A673 (cell line): ENCODE data around the gene NEO1. TPM values are rescaled to one million over a fixed set of nuclear protein-coding genes. Genes with fewer than 3 reads are reported as not detected.

Source experiments
- BruUV-seq: library from RNA; stranded (reverse); fragments of 400-500 nt; replicated peaks from 2 replicates; lab custom pipeline; 2021; lab: Mats Ljungman, UMichigan
- CTCF ChIA-PET: fragments of 300-600 bp; sonication (Branson Sonifier 250); formaldehyde crosslinking; loops from one replicate; lab custom pipeline; 2022; ENCODE audit warnings: antibody characterized with exemption; lab: Charles Lee
- POLR2A ChIA-PET: fragments of 300-600 bp; sonication (Branson Sonifier 250); formaldehyde crosslinking; loops from one replicate; lab custom pipeline; 2022; ENCODE audit warnings: antibody characterized with exemption; ENCODE audit not compliant: low non-redundant PET; lab: Charles Lee
- DNase-seq: peaks from one replicate; pipeline ENCODE4 v3.0.0-alpha.2; 2015; ENCODE audit warnings: low spot score
- H3K27ac ChIP-seq: fragments of 200-600 bp; sonication (generic); 2 replicates; pipeline ENCODE4 v1.5.1; 2016; ENCODE audit warnings: mixed run types, low read depth, mild to moderate bottlenecking, mixed read lengths, antibody characterized with exemption, low read length; ENCODE audit not compliant: poor library complexity, severe bottlenecking
- H3K27me3 ChIP-seq: fragments of 200-600 bp; sonication (generic); replicated peaks from 2 replicates; pipeline ENCODE4 v1.6.1; 2017; ENCODE audit warnings: mixed run types, low read depth, mild to moderate bottlenecking, mixed read lengths, antibody characterized with exemption, low read length; ENCODE audit not compliant: insufficient read depth, poor library complexity
- H3K36me3 ChIP-seq: fragments of 200-600 bp; sonication (generic); 2 replicates; pipeline ENCODE4 v1.6.1; 2016; ENCODE audit warnings: mixed run types, mild to moderate bottlenecking, mixed read lengths, antibody characterized with exemption, low read length; ENCODE audit not compliant: insufficient read depth, poor library complexity, severe bottlenecking
- H3K4me1 ChIP-seq: fragments of 200-600 bp; sonication (generic); 2 replicates; pipeline ENCODE4 v1.6.1; 2017; ENCODE audit warnings: mixed run types, mild to moderate bottlenecking, mixed read lengths, antibody characterized with exemption, low read length; ENCODE audit not compliant: insufficient read depth, poor library complexity, severe bottlenecking
- H3K4me3 ChIP-seq: fragments of 200-600 bp; sonication (generic); 2 replicates; pipeline ENCODE4 v1.5.1; 2016; ENCODE audit warnings: low read depth, mixed run types, mild to moderate bottlenecking, mixed read lengths, low read length; ENCODE audit not compliant: poor library complexity, severe bottlenecking
- H3K9me3 ChIP-seq: fragments of 200-600 bp; sonication (generic); 2 replicates; pipeline ENCODE4 v1.6.1; 2016; ENCODE audit warnings: mixed run types, low read depth, mild to moderate bottlenecking, mixed read lengths, antibody characterized with exemption, low read length; ENCODE audit not compliant: poor library complexity, severe bottlenecking
- EZH2 ChIP-seq: fragments of 200-600 bp; sonication (generic); IDR thresholded peaks from 2 replicates; pipeline ENCODE4 v1.6.1; 2017; ENCODE audit warnings: borderline replicate concordance, low read depth, mild to moderate bottlenecking, mixed read lengths, antibody characterized with exemption, low read length; ENCODE audit not compliant: poor library complexity, severe bottlenecking
- intact Hi-C: fragments of 100-400 bp; cut with micrococcal nuclease; formaldehyde crosslinking; loops from one replicate; pipeline ENCODE4 v1.10.0; 2022; ENCODE audit not compliant: unreplicated experiment
- total RNA-seq: library from RNA; stranded (reverse); gene quantifications from 2 replicates; pipeline ENCODE4 v1.2.3, GENCODE V29; 2021
- TF ChIP-seq, protein P1 (sequence below): fragments of 300-800, 200-600 bp; sonication (generic); conservative IDR thresholded peaks from 2 replicates; pipeline ENCODE4 v1.5.1; 2017; ENCODE audit warnings: low read depth, mild to moderate bottlenecking, antibody characterized with exemption, low read length, moderate library complexity, mixed read lengths

Gene NEO1
- total RNA-seq, 1 experiment from 2014 or later = 72.6 TPM

DNA sequence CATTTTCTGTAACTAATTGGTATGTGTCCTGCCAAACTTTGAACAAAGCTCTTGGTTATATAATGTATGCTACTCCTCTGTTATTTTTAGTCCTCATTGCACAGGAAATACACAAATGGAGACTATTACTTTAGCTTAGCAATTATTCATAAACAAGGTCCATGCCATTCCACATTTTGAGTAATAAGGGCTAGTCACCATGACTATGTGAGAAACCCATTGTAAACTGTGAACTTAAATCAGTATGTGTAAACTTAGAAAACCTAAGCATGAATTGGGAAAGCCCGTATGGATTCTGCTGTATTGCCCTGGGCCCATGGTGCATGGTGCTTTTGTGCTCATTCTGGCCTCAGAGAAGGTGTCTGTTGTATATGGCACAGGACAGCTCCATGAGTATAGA, 216.2 kb downstream of the NEO1 start:
- peaks cover 13% of the 10 kb centered on the region for H3K36me3 ChIP-seq
- no peak overlapping the region for H3K27ac ChIP-seq
- no TSS peak for BruUV-seq
- ChIA-PET CTCF (no interaction called here), POLR2A (no interaction called here)
- H3K4me1 ChIP-seq = no peaks in the 10 kb centered on the region
- H3K4me3 ChIP-seq = no peak overlapping the region
- intact Hi-C loops = loop anchor here (5.0 kb wide), 2 partner anchors 471 to 486 kb away; partner anchors contain the start of gene ADPGK
- no peaks in the 10 kb centered on the region for H3K9me3 ChIP-seq
- TF ChIP-seq, protein P1, sequence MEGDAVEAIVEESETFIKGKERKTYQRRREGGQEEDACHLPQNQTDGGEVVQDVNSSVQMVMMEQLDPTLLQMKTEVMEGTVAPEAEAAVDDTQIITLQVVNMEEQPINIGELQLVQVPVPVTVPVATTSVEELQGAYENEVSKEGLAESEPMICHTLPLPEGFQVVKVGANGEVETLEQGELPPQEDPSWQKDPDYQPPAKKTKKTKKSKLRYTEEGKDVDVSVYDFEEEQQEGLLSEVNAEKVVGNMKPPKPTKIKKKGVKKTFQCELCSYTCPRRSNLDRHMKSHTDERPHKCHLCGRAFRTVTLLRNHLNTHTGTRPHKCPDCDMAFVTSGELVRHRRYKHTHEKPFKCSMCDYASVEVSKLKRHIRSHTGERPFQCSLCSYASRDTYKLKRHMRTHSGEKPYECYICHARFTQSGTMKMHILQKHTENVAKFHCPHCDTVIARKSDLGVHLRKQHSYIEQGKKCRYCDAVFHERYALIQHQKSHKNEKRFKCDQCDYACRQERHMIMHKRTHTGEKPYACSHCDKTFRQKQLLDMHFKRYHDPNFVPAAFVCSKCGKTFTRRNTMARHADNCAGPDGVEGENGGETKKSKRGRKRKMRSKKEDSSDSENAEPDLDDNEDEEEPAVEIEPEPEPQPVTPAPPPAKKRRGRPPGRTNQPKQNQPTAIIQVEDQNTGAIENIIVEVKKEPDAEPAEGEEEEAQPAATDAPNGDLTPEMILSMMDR = no peak
- no peak for TF ChIP-seq EZH2
- DNase-seq = no peak
- H3K27me3 ChIP-seq = no peaks in the 10 kb centered on the region

DNA sequence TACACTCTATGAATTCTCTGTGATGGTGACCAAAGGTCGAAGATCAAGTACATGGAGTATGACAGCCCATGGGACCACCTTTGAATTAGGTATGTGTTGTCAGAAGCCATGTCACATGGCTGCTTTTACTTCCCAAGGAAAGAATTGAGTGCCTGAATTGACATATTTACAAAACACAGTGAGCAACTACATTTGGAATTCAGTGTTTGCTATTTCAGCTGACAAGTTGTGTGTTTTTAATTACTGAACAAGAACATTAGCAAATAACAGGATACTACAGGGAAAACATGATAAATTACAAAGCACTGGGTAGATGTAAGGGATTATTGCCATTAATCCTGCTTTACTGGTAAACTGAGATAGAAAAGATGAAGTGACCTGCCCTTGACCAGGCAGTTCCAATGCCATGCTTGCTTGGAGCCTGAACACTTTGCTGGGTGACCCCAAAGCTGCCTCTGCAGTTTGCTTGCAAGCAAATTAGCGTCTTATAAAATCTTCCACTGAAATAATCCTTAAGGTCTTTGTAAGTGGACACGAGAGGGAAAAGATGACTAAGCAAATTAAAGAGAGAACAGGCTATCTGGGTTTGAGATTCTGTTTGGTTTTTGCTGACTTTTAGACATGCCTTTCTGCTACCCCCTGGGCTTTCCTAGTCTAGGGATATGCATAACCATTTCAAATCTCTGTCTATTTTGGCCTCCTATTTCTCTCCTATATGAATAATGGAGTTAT, 218.3 kb downstream of the NEO1 start:
- Histone ChIP-seq H3K4me1 (no peaks in the 10 kb centered on the region), H3K27me3 (no peaks in the 10 kb centered on the region), H3K9me3 (no peaks in the 10 kb centered on the region), H3K4me3 (no peak overlapping the region), H3K36me3 (peaks cover 13% of the 10 kb centered on the region), H3K27ac (no peak overlapping the region)
- no peak for TF ChIP-seq EZH2
- TF ChIP-seq, protein P1 = no peak
- DNase-seq = no peak
- CTCF ChIA-PET = no interaction called here
- POLR2A ChIA-PET = no interaction called here
- no TSS peak for BruUV-seq
- intact Hi-C loops = loop anchor here (5.0 kb wide), 1 partner anchor 548 kb away; no protein-coding TSS in a partner anchor

DNA sequence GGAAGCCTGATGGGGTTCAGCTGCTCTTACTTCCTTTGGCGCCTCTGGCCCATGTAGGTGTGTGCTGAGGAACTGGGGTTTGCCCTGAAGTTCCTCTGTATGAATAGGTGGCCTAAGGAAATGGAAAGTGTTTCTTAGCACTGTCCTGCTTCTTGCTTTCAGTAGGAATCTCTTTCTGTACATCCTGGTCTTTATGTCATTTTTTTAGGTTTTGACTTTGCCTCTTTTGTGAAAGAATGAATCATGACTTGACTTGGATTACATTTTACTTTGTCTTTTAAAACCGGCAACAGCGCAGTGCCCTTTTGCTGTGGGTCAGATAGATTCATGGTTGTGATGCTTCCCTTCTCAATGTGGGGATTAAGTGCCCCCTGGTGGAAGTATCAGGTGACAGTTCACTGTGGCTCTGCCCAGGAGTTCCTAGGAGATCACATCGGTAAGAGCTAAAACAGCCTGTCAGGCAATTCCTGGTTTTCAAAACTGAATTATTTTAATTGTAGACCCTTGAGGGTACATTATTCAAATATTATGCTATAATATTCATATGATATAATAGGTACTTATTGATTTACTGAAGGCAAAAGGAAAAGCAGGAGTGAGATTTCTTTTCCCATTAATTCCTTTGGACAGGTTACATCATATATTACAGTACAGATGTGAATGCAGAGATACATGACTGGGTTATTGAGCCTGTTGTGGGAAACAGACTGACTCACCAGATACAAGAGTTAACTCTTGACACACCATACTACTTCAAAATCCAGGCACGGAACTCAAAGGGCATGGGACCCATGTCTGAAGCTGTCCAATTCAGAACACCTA, 221.1 kb downstream of the NEO1 start:
- H3K9me3 ChIP-seq = no peaks in the 10 kb centered on the region
- intact Hi-C loops = loop anchor here (5.0 kb wide), 1 partner anchor 551 kb away; no protein-coding TSS in a partner anchor
- ChIA-PET POLR2A (interaction anchor here (0.5 kb wide), 2 partner anchors 287 to 479 kb away, joined by 3 to 6 read pairs; no protein-coding TSS in a partner anchor), CTCF (interaction anchor here (1.4 kb wide), 1 partner anchor 32 kb away, joined by 3 read pairs; no protein-coding TSS in a partner anchor)
- no peaks in the 10 kb centered on the region for H3K4me1 ChIP-seq
- H3K27ac ChIP-seq = no peak overlapping the region
- BruUV-seq = no TSS peak
- no peak for TF ChIP-seq EZH2
- TF ChIP-seq, protein P1 = peak; percentile 83
- H3K4me3 ChIP-seq = no peak overlapping the region
- H3K27me3 ChIP-seq = no peaks in the 10 kb centered on the region
- DNase-seq = peak; percentile 66
- H3K36me3 ChIP-seq = peaks cover 8% of the 10 kb centered on the region
